22Rv1 (cell line): ENCODE data around the gene TOGARAM1.

Source experiments
- ZFX ChIP-seq: fragments of 450-650 bp; IDR thresholded peaks from 2 replicates; pipeline ENCODE4 v1.6.1; 2017; ENCODE audit warnings: antibody characterized with exemption, borderline replicate concordance
- TF ChIP-seq, protein P1 (sequence below): fragments of 450-650 bp; IDR thresholded peaks from 2 replicates; pipeline ENCODE4 v1.5.1; 2017; ENCODE audit warnings: mild to moderate bottlenecking

DNA sequence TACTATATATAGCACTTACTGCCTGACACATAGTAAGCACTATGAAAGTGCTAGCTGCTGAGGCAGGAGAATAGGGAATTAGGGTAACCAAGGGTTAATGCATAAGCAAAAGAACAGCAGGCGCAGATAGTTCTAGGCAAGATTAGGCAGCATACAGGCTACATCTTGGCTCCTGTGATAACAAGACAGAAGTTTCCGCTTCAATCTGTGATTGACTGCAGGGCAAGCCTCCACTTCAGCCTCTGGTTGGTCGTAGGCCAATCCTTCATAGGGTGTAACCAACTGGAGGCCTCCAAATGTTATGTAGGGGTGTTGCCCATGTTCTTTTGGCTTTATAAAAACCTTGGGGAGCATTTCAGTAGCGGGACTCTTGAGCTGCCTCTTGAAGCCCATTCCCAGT lies 47.1 kb upstream of the TOGARAM1 start:
- TF ChIP-seq, protein P1, sequence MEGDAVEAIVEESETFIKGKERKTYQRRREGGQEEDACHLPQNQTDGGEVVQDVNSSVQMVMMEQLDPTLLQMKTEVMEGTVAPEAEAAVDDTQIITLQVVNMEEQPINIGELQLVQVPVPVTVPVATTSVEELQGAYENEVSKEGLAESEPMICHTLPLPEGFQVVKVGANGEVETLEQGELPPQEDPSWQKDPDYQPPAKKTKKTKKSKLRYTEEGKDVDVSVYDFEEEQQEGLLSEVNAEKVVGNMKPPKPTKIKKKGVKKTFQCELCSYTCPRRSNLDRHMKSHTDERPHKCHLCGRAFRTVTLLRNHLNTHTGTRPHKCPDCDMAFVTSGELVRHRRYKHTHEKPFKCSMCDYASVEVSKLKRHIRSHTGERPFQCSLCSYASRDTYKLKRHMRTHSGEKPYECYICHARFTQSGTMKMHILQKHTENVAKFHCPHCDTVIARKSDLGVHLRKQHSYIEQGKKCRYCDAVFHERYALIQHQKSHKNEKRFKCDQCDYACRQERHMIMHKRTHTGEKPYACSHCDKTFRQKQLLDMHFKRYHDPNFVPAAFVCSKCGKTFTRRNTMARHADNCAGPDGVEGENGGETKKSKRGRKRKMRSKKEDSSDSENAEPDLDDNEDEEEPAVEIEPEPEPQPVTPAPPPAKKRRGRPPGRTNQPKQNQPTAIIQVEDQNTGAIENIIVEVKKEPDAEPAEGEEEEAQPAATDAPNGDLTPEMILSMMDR: no peak
- TF ChIP-seq ZFX: no peak
